HepG2 (cell line): Measurements from ENCODE around the gene FITM1. TPM values are rescaled to one million over a fixed set of nuclear protein-coding genes. Genes with fewer than 3 reads are reported as not detected.

Source experiments
- ARID5B ChIP-seq: IDR thresholded peaks from 2 replicates; pipeline ENCODE4 v1.4.0; 2020; ENCODE audit warnings: mild to moderate bottlenecking, missing genetic modification reagents
- KLF11 ChIP-seq: IDR thresholded peaks from 2 replicates; pipeline ENCODE4 v1.6.1; 2016; ENCODE audit warnings: missing compliant biosample characterization
- MAF1 ChIP-seq: sonication (generic); formaldehyde crosslinking; IDR thresholded peaks from 2 replicates; pipeline ENCODE4 v1.5.0; 2020; ENCODE audit warnings: missing genetic modification reagents, borderline replicate concordance
- MTF1 ChIP-seq: sonication (generic); formaldehyde crosslinking; IDR thresholded peaks from 2 replicates; pipeline ENCODE4 v1.5.0; 2020; ENCODE audit warnings: missing genetic modification reagents
- NCOA5 ChIP-seq: sonication (generic); formaldehyde crosslinking; IDR thresholded peaks from 2 replicates; pipeline ENCODE4 v1.4.0; 2020; ENCODE audit warnings: missing genetic modification reagents
- PHF8 ChIP-seq: sonication (generic); formaldehyde crosslinking; IDR thresholded peaks from 2 replicates; pipeline ENCODE4 v1.5.0; 2020; ENCODE audit warnings: missing genetic modification reagents
- SATB2 ChIP-seq: sonication (generic); formaldehyde crosslinking; IDR thresholded peaks from 2 replicates; pipeline ENCODE4 v1.5.0; 2020; ENCODE audit warnings: missing genetic modification reagents
- SOX6 ChIP-seq, 2 experiments: fragments of 450-650 bp in 1 of 2; sonication (generic) in 1 of 2; formaldehyde crosslinking in 1 of 2; IDR thresholded peaks; 2 replicates each; pipeline versions ENCODE4 v1.4.0 to v1.6.1; 2017 to 2020; ENCODE audit warnings: antibody characterized with exemption in 1 of 2, mild to moderate bottlenecking in 1 of 2, missing genetic modification reagents in 1 of 2
- THAP7 ChIP-seq: sonication (generic); formaldehyde crosslinking; IDR thresholded peaks from 2 replicates; pipeline ENCODE4 v1.8.1; 2023; ENCODE audit warnings: mild to moderate bottlenecking, missing genetic modification reagents
- THRA ChIP-seq: sonication (generic); formaldehyde crosslinking; IDR thresholded peaks from 2 replicates; pipeline ENCODE4 v1.4.0; 2020; ENCODE audit warnings: missing genetic modification reagents, borderline replicate concordance
- ZFY ChIP-seq: sonication (generic); formaldehyde crosslinking; IDR thresholded peaks from 2 replicates; pipeline ENCODE4 v1.4.0; 2020; ENCODE audit warnings: missing genetic modification reagents
- ZNF143 ChIP-seq: sonication (generic); formaldehyde crosslinking; IDR thresholded peaks from 2 replicates; pipeline ENCODE4 v1.4.0; 2020; ENCODE audit warnings: missing genetic modification reagents
- ZNF292 ChIP-seq: sonication (generic); formaldehyde crosslinking; IDR thresholded peaks from 2 replicates; pipeline ENCODE4 v1.8.1; 2022; ENCODE audit warnings: mild to moderate bottlenecking, low read depth, missing genetic modification reagents, borderline replicate concordance
- ZNF333 ChIP-seq: sonication (generic); formaldehyde crosslinking; IDR thresholded peaks from 2 replicates; pipeline ENCODE4 v1.4.0; 2020; ENCODE audit warnings: mild to moderate bottlenecking, missing genetic modification reagents, borderline replicate concordance
- ZNF720 ChIP-seq: sonication (generic); formaldehyde crosslinking; IDR thresholded peaks from 2 replicates; pipeline ENCODE4 v1.4.0; 2020; ENCODE audit warnings: missing genetic modification reagents
- ZNF773 ChIP-seq: sonication (generic); formaldehyde crosslinking; IDR thresholded peaks from 2 replicates; pipeline ENCODE4 v1.4.0; 2020; ENCODE audit warnings: missing genetic modification reagents, borderline replicate concordance
- polyA plus RNA-seq, 8 experiments: library from polyadenylated mRNA; depleted of rRNA in 3 of 8; stranded (reverse) in 7 of 8; unstranded in 1 of 8; fragments of >200 nt; fragmentation: Illumina TruSeq in 4 of 8; extraction: Trizol in 4 of 8; gene quantifications; 2 replicates each; pipeline versions ENCODE4 v1.2.1 to v1.2.3, GENCODE V29; 2011 to 2016; ENCODE audit warnings: low read depth in 4 of 8, missing spikeins in 1 of 8, mixed read lengths in 1 of 8; ENCODE audit not compliant: insufficient read depth in 1 of 8
- total RNA-seq, 5 experiments: library from RNA; depleted of rRNA; stranded (reverse); fragments of >200 nt; fragmentation: Illumina TruSeq; extraction: Trizol; gene quantifications; 2 replicates each; pipeline ENCODE4 v1.2.3, GENCODE V29; 2016; ENCODE audit warnings: low read depth in 1 of 5
- TF ChIP-seq, protein P1 (sequence below): IDR thresholded peaks from 2 replicates; pipeline ENCODE4 v1.6.1; 2016; ENCODE audit warnings: missing compliant biosample characterization, missing genetic modification reagents, borderline replicate concordance
- TF ChIP-seq, protein P2 (sequence below): sonication (generic); formaldehyde crosslinking; IDR thresholded peaks from 2 replicates; pipeline ENCODE4 v1.4.0; 2020; ENCODE audit warnings: missing genetic modification reagents
- TF ChIP-seq, protein P3 (sequence below): sonication (generic); formaldehyde crosslinking; IDR thresholded peaks from 2 replicates; pipeline ENCODE4 v1.4.0; 2020; ENCODE audit warnings: missing genetic modification reagents

FITM1 gene
- total and polyA plus RNA-seq, 2 of the 13 experiments (the other 11 are each of a cell fraction or from before 2014, with no cell fraction given) = 2.7 to 5.8 TPM

DNA sequence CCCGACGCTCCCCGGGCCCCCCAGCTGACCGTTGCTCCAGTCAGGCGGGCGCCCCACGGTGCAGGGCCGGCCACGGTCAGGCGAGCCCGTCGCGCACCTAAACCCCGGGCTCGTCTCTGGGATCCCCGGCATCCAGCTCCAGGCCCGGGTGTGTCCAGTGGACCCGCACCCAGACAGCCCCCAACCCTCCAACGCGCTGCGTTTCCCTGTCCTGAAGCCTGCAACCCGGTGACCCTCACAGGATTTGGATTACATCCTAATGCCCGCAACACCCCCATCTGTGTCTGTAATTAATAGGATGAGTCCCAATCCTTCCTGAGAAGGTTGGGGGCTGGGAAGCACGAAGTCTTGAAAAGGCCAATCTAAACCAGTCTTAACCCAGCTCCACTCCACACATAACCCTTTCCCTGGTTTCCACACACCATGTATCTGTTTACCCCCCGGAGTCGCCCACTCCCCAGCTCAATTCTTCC is 48.7 kb upstream of the FITM1 start (continued):
- TF ChIP-seq MAF1 (peak; percentile 33; the same call in 1 of the 2 replicates), SOX6 (IDR thresholded peaks at IDR 0.05) (no peak), SOX6 (CRISPR knock-in tag; IDR thresholded peaks at IDR 0.05) (peak; percentile 5; the same call in 1 of the 2 replicates), KLF11 (CRISPR knock-in tag) (no peak), ZNF333 (CRISPR knock-in tag) (no peak; the same call in 1 of the 2 replicates), ZFY (no peak), ZNF143 (CRISPR knock-in tag) (0 out of 2 replicates have a peak, but pooled peaks have one; percentile 33), THAP7 (CRISPR knock-in tag) (no peak), PHF8 (CRISPR knock-in tag) (peak; percentile 16), SATB2 (peak; percentile 82), ZNF292 (CRISPR knock-in tag) (peak; percentile 2; the same call in 1 of the 2 replicates), THRA (0 out of 2 replicates have a peak, but pooled peaks have one; percentile 6), ZNF773 (0 out of 2 replicates have a peak, but pooled peaks have one; percentile 16), NCOA5 (CRISPR knock-in tag) (peak; percentile 66; the same call in 1 of the 2 replicates), ZNF720 (CRISPR knock-in tag) (no peak), ARID5B (CRISPR knock-in tag) (0 out of 2 replicates have a peak, but pooled peaks have one; percentile 11), MTF1 (CRISPR knock-in tag) (0 out of 2 replicates have a peak, but pooled peaks have one; percentile 16)
- TF ChIP-seq, protein P1, sequence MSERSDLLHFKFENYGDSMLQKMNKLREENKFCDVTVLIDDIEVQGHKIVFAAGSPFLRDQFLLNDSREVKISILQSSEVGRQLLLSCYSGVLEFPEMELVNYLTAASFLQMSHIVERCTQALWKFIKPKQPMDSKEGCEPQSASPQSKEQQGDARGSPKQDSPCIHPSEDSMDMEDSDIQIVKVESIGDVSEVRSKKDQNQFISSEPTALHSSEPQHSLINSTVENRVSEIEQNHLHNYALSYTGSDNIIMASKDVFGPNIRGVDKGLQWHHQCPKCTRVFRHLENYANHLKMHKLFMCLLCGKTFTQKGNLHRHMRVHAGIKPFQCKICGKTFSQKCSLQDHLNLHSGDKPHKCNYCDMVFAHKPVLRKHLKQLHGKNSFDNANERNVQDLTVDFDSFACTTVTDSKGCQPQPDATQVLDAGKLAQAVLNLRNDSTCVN (CRISPR knock-in tag) = no peak
- TF ChIP-seq, protein P2, sequence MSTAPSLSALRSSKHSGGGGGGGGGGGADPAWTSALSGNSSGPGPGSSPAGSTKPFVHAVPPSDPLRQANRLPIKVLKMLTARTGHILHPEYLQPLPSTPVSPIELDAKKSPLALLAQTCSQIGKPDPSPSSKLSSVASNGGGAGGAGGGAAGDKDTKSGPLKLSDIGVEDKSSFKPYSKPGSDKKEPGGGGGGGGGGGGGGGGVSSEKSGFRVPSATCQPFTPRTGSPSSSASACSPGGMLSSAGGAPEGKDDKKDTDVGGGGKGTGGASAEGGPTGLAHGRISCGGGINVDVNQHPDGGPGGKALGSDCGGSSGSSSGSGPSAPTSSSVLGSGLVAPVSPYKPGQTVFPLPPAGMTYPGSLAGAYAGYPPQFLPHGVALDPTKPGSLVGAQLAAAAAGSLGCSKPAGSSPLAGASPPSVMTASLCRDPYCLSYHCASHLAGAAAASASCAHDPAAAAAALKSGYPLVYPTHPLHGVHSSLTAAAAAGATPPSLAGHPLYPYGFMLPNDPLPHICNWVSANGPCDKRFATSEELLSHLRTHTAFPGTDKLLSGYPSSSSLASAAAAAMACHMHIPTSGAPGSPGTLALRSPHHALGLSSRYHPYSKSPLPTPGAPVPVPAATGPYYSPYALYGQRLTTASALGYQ (CRISPR knock-in tag) = peak; percentile 31; the same call in 1 of the 2 replicates
- TF ChIP-seq, protein P3, sequence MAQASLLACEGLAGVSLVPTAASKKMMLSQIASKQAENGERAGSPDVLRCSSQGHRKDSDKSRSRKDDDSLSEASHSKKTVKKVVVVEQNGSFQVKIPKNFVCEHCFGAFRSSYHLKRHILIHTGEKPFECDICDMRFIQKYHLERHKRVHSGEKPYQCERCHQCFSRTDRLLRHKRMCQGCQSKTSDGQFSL (CRISPR knock-in tag) = no peak
